Parathyroid adenoma (tissue), 2 donors: Measurements from ENCODE around the gene NXPH3.

Source experiments
- H2AFZ ChIP-seq: fragments of 300-600 bp; sonication (generic); one replicate; pipeline ENCODE4 v1.7.0; 2017; ENCODE audit warnings: antibody characterized with exemption, mild to moderate bottlenecking
- H3K27ac ChIP-seq: fragments of 300-600 bp; sonication (generic); one replicate; pipeline ENCODE4 v1.7.0; 2017
- H3K27me3 ChIP-seq: fragments of 300-600 bp; sonication (generic); one replicate; pipeline ENCODE4 v1.7.0; 2017; ENCODE audit warnings: low read length; ENCODE audit not compliant: control insufficient read depth, insufficient read depth
- H3K36me3 ChIP-seq: fragments of 300-600 bp; sonication (generic); one replicate; pipeline ENCODE4 v1.7.0; 2017; ENCODE audit warnings: low read length; ENCODE audit not compliant: control insufficient read depth, insufficient read depth
- H3K4me1 ChIP-seq: fragments of 300-600 bp; sonication (generic); one replicate; pipeline ENCODE4 v1.7.0; 2017; ENCODE audit warnings: control low read depth
- H3K4me2 ChIP-seq: fragments of 300-600 bp; sonication (generic); one replicate; pipeline ENCODE4 v1.7.0; 2017; ENCODE audit warnings: low read length
- H3K4me3 ChIP-seq: fragments of 300-600 bp; sonication (generic); one replicate; pipeline ENCODE4 v1.7.0; 2017; ENCODE audit warnings: low read depth, low read length
- H3K79me2 ChIP-seq: fragments of 300-600 bp; sonication (generic); one replicate; pipeline ENCODE4 v1.7.0; 2017; ENCODE audit warnings: control low read depth
- H3K9ac ChIP-seq: fragments of 300-600 bp; sonication (generic); one replicate; pipeline ENCODE4 v1.7.0; 2017; ENCODE audit warnings: mild to moderate bottlenecking
- H3K9me3 ChIP-seq: fragments of 300-600 bp; sonication (generic); one replicate; pipeline ENCODE4 v1.7.0; 2017; ENCODE audit warnings: low read length; ENCODE audit not compliant: control insufficient read depth
- CTCF ChIP-seq: fragments of 300-600 bp; sonication (generic); IDR thresholded peaks from one replicate; pipeline ENCODE4 v1.7.0; 2017; ENCODE audit warnings: antibody characterized with exemption, mild to moderate bottlenecking
- donor health status: primary hyperparathyroidism.

NXPH3 gene

GRCh38 chr17:49587366-49588073, 11.8 kb downstream of the NXPH3 start:
- no peak overlapping the region for H3K9ac ChIP-seq
- no peak for TF ChIP-seq CTCF
- H3K4me1 ChIP-seq = no peaks in the 10 kb centered on the region
- H3K36me3 ChIP-seq = no peaks in the 10 kb centered on the region
- H3K4me3 ChIP-seq = no peak overlapping the region
- no peaks in the 10 kb centered on the region for H3K9me3 ChIP-seq
- H2AFZ ChIP-seq = no peak overlapping the region
- no peaks in the 10 kb centered on the region for H3K27me3 ChIP-seq
- H3K4me2 ChIP-seq = no peak overlapping the region
- H3K27ac ChIP-seq = no peak overlapping the region
- H3K79me2 ChIP-seq = no peaks in the 10 kb centered on the region

DNA sequence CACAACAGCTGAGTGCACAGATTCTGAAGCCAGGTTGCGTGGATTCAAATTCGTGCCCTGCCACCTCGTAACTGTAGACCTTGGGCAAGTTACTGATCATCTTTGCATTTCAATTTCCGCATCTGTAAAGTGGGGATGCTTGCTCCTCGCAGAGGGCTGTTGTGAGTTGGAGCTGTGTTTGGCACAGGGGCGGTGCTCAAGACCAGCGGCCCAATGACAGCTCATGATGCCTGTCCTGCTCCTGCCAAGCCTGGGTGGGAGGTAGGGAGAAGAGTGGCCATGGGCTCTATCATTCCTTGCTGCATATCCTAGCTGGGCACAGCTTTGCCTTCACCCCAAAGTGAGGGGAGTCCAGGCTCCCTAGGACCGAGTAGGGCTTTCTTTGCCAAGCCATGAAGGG, 12.6 kb downstream of the NXPH3 start:
- Histone ChIP-seq H3K4me1 (no peaks in the 10 kb centered on the region), H3K79me2 (no peaks in the 10 kb centered on the region)
- no peak for TF ChIP-seq CTCF

DNA sequence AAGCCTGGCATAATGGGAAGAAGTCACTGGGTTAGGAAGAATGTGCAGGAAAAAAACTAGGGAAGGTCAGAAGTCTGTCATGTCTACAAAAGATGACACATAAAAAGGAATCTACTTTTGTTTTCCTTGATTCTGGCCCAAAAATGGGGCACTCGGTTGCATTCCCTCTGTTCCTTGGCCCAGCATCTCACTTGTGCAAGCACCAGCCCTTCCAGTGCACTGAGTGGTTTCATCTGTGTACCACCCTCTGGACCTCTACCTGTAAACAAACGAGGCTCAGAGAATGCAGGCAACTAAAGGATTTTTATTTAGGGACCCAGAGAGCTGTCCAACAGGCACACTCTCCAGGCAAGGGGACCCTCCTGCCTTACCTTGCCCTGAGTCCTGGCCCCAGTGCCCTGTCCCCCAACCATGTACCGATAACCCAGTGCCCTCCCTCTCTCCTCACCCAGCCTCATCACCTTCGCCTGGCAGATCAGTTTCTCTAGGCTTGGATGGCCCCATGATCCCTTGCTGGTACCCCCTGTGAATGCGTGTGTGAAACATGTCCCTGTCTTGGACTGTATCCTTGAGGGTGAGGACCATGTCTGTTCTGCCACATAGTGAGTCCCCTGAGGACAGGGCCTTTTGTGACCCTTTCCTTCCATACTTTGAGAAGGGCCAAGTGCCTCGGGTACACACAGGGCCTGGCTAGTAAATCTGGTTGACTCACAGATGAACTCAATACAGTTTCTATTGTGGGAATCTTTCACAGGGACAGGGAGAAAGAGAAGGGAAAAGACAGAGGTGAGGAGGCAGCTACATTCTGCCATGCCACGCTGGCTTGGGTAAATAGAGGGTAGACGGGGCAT, 13.3 kb downstream of the NXPH3 start:
- no peak overlapping the region for H3K4me3 ChIP-seq
- no peak overlapping the region for H3K27ac ChIP-seq
- H3K4me2 ChIP-seq = no peak overlapping the region
- H3K36me3 ChIP-seq = no peaks in the 10 kb centered on the region
- H3K27me3 ChIP-seq = no peaks in the 10 kb centered on the region
- H3K79me2 ChIP-seq = no peaks in the 10 kb centered on the region
- no peaks in the 10 kb centered on the region for H3K9me3 ChIP-seq
- H2AFZ ChIP-seq = no peak overlapping the region
- H3K4me1 ChIP-seq = no peaks in the 10 kb centered on the region
- no peak overlapping the region for H3K9ac ChIP-seq
- TF ChIP-seq CTCF = no peak

More for the DNA sequence above, 12.6 kb downstream of the NXPH3 start:
- H3K27ac ChIP-seq = no peak overlapping the region
- no peaks in the 10 kb centered on the region for H3K9me3 ChIP-seq
- no peaks in the 10 kb centered on the region for H3K27me3 ChIP-seq
- no peak overlapping the region for H3K4me3 ChIP-seq
- H3K4me2 ChIP-seq = no peak overlapping the region
- no peak overlapping the region for H3K9ac ChIP-seq
- H3K36me3 ChIP-seq = no peaks in the 10 kb centered on the region
- no peak overlapping the region for H2AFZ ChIP-seq

DNA sequence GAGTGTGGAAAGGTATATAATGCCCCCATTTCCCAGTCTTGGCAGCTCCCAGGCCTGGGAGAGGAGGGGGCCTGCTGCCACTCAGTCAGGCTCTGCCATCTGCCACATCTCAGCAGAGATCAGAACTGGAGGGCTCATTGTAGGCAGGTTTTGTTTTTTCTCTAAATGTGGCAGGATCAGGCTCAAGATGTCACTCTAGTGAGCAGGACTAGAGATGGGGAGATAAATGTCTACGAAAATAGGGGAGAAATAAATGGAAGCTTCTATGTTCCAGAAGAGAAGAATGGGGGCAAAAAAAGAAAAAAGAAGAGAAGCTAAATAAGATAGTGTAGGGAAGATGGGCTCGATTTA, 13.9 kb downstream of the NXPH3 start:
- Histone ChIP-seq H3K4me3 (no peak overlapping the region), H3K79me2 (no peaks in the 10 kb centered on the region), H2AFZ (no peak overlapping the region), H3K27me3 (no peaks in the 10 kb centered on the region), H3K4me2 (no peak overlapping the region), H3K36me3 (no peaks in the 10 kb centered on the region), H3K4me1 (no peaks in the 10 kb centered on the region), H3K9me3 (no peaks in the 10 kb centered on the region), H3K9ac (no peak overlapping the region), H3K27ac (no peak overlapping the region)
- TF ChIP-seq CTCF = no peak
